OCI-LY7 (cell line): ENCODE results near the gene ZCCHC14.

ENCODE experiments used
- CTCF ChIP-seq: fragments of 200-600 bp; sonication (generic); conservative IDR thresholded peaks from 2 replicates; pipeline ENCODE4 v1.5.1; 2014; ENCODE audit warnings: mild to moderate bottlenecking, antibody characterized with exemption, low read length, moderate library complexity, mixed read lengths
- EZH2phosphoT487 ChIP-seq: fragments of 200-600 bp; sonication (generic); IDR thresholded peaks from 2 replicates; pipeline ENCODE4 v1.6.1; 2018; ENCODE audit warnings: low read depth, borderline replicate concordance, mild to moderate bottlenecking, mixed run types, antibody characterized with exemption, low read length, moderate library complexity, mixed read lengths

GRCh38 chr16:87409781-87410180 is 83.0 kb downstream of the ZCCHC14 start:
- TF ChIP-seq CTCF (no peak), EZH2phosphoT487 (no peak)
